HT-29 (cell line): ENCODE results near the gene ZFR. TPM values are rescaled to one million over a fixed set of nuclear protein-coding genes. Genes with fewer than 3 reads are reported as not detected.

Experiments used
- small RNA-seq: library from RNA; depleted of rRNA; stranded (forward); fragments of <200 nt; gene quantifications from one replicate; pipeline ENCODE3, GENCODE V24; 2014
- total RNA-seq: library from RNA; depleted of rRNA; stranded (reverse); fragments of >200 nt; shearing (Covaris generic); gene quantifications from 2 replicates; pipeline ENCODE4 v1.2.3, GENCODE V29; 2014; rRNA removed

ZFR gene
- total RNA-seq, 1 experiment from 2014 or later = 74.6 TPM

Small RNAs within 50 kb of the gene (small RNA-seq; reads per million reads assigned to genes)
- gene MIR579 (not detected), gene RNU6-378P (not detected)

Other genes with a start within 250 kb of the ZFR start
- gene MTMR12, start 131.8 kb downstream of the ZFR start, total RNA-seq = 10.4 and 13.1 TPM in 2 replicates
- gene SUB1, start 140.8 kb upstream of the ZFR start, total RNA-seq = 75.2 and 102 TPM in 2 replicates